Measurements from ENCODE around the gene NPPA.

DNA sequence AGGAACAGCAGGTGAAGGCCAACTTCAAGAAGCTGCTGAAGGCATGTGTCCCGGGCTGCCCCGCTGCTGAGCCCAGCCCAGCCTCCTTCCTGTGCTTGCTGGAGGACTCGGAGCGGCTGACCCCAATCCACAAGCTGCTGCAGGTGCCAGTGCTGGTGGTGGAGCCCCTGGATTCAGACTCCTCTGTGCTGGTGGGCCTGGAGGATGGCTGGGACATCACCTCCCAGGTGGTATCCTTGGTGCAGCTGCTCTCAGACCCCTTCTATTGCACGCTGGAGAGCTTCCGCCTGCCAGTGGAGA is 31.3 kb upstream of the NPPA start:
- TF ChIP-seq EZH2 (IDR thresholded peaks at IDR 0.05; ENCODE audit: insufficient read depth, poor library complexity, severe bottlenecking) (no peak), EZH2phosphoT487 (IDR thresholded peaks at IDR 0.05; ENCODE audit: insufficient read depth, low read depth) (no peak)
